PFSK-1 (cell line): ENCODE data around the gene MYH9.

Experiments used
- FOXP2 ChIP-seq: optimal IDR thresholded peaks from 2 replicates; pipeline ENCODE3; 2011; ENCODE audit warnings: borderline replicate concordance, control low read depth, inconsistent platforms; ENCODE audit not compliant: insufficient read depth; ENCODE audit errors: extremely low read length, extremely low read depth
- POLR2AphosphoS5 ChIP-seq: IDR thresholded peaks from 2 replicates; pipeline ENCODE4 v1.6.1; 2012; ENCODE audit warnings: low read depth, mild to moderate bottlenecking, control low read depth, low read length, moderate library complexity
- REST ChIP-seq, 2 experiments: IDR thresholded peaks; 2 replicates each; pipeline versions ENCODE4 v1.6.1 to v1.8.0; 2011 to 2012; ENCODE audit warnings: low read depth in 2 of 2, low read length in 2 of 2, control low read depth in 1 of 2, inconsistent platforms in 1 of 2, mild to moderate bottlenecking in 1 of 2, moderate library complexity in 1 of 2; ENCODE audit not compliant: insufficient read depth in 1 of 2
- TAF1 ChIP-seq: IDR thresholded peaks from 2 replicates; pipeline ENCODE4 v1.6.1; 2012; ENCODE audit warnings: low read length, control low read depth, borderline replicate concordance; ENCODE audit not compliant: insufficient read depth

GRCh38 chr22:36234919-36235318, 152.8 kb downstream of the MYH9 start:
- no peak for TF ChIP-seq REST (IDR thresholded peaks at IDR 0.05; ENCODE audit: insufficient read depth in 1 of 2, low read depth in 2 of 2, low read length in 2 of 2)
- no peak for TF ChIP-seq POLR2AphosphoS5
- no peak for TF ChIP-seq TAF1
- no peak for TF ChIP-seq FOXP2
